ENCODE results near the gene DUS1L. TPM values are rescaled to one million over a fixed set of nuclear protein-coding genes. Genes with fewer than 3 reads are reported as not detected.

The DUS1L gene
- total and polyA plus RNA-seq, 2 donors (not counting 1 experiment from before 2014, with no cell fraction given), result 109 to 241 TPM

DNA sequence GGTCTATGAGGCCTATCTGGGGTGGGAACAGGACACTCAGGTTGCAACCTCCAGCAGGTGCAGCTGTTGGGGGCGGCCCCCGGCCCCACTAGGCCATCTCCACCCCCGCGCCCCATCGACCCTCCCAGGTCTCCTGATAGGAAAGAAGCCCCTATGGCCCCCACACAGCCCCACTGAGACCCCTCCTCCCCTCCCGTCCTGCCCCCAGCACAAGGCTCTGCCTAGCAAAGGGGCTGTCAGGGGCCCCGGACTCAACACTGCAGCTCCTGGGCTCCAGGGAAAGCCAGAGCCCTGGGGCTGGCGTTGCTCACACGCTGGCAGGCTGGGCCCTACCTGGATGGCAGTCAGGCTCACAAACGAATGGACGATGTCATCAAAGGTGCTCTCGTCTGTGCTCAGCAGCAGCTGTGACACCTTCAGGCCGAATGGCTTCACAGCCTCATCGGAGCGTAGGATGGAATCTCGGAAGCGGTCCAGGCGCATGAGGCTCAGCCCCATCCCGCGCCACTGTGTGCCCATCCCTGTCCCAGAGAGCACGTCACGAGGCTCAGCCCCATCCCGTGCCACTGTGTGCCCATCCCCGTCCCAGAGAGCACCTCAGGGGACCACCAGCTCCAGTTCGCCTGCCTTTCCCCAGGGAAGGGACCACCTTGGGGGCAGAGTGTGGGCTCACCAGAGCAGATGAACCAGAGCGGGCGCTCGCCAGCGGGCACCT lies 25.1 kb upstream of the DUS1L start:
- no peak for DNase-seq
- H3K79me2 ChIP-seq (ENCODE audit: control insufficient read depth, insufficient read depth, low read length), result peaks cover 19% of the 10 kb centered on the region
- no peak for ATAC-seq (ENCODE audit: low read depth)
- no peaks in the 10 kb centered on the region for H4K20me1 ChIP-seq (ENCODE audit: control insufficient read depth, insufficient read depth, low read length, poor library complexity, severe bottlenecking)
- no peak overlapping the region for H2AFZ ChIP-seq (ENCODE audit: insufficient read depth, low read depth, low read length, poor library complexity, severe bottlenecking)
- Mint-ChIP-seq H3K4me1 (no peaks in the 10 kb centered on the region), H3K9me3 (ENCODE audit: insufficient read depth) (no peaks in the 10 kb centered on the region), H3K4me3 (no peak overlapping the region), H3K27ac (no peak overlapping the region), H3K27me3 (no peaks in the 10 kb centered on the region)
- no peak overlapping the region for H3K4me2 ChIP-seq (replicated peaks; ENCODE audit: low read depth, low read length, poor library complexity, severe bottlenecking)
- ChIA-PET POLR2A (no interaction called here), CTCF (no interaction called here)
- H3K4me3 ChIP-seq (ENCODE audit: control extremely low read depth in 1 of 5, extremely low read depth in 1 of 5, insufficient read depth in 1 of 5, low read depth in 2 of 5, low read length in 4 of 5), result no peak overlapping the region
- no peaks in the 10 kb centered on the region for H3K9me3 ChIP-seq (ENCODE audit: control extremely low read depth in 1 of 3, control insufficient read depth in 2 of 3, insufficient read depth in 1 of 3, low read length in 2 of 3)
- H3K27ac ChIP-seq (ENCODE audit: low read length in 2 of 2), result no peak overlapping the region
- intact Hi-C loops (cut with micrococcal nuclease), result loop anchor here (10.0 kb wide), 1 partner anchor 124 kb away; the partner anchor contains the start of gene CCDC57
- no peaks in the 10 kb centered on the region for H3K27me3 ChIP-seq (replicated peaks in 1 of 4; ENCODE audit: control extremely low read depth in 1 of 4, control insufficient read depth in 3 of 4, insufficient read depth in 4 of 4, low read length in 3 of 4)
- peaks cover 0 to 73% of the 10 kb centered on the region in 2 experiments for H3K36me3 ChIP-seq (replicated peaks in 1 of 2; ENCODE audit: control extremely low read depth in 1 of 2, control insufficient read depth in 1 of 2, extremely low read depth in 1 of 2, insufficient read depth in 2 of 2, low read length in 1 of 2)
- no peaks in the 10 kb centered on the region for H3K4me1 ChIP-seq (ENCODE audit: control insufficient read depth in 2 of 2, insufficient read depth in 2 of 2, low read length in 2 of 2)
- H3K9ac ChIP-seq (ENCODE audit: low read length), result no peak overlapping the region
- WGBS (ENCODE audit: insufficient coverage), result 97% methylated on average over 25 of the region's 29 CpGs
- TF ChIP-seq, protein P1, sequence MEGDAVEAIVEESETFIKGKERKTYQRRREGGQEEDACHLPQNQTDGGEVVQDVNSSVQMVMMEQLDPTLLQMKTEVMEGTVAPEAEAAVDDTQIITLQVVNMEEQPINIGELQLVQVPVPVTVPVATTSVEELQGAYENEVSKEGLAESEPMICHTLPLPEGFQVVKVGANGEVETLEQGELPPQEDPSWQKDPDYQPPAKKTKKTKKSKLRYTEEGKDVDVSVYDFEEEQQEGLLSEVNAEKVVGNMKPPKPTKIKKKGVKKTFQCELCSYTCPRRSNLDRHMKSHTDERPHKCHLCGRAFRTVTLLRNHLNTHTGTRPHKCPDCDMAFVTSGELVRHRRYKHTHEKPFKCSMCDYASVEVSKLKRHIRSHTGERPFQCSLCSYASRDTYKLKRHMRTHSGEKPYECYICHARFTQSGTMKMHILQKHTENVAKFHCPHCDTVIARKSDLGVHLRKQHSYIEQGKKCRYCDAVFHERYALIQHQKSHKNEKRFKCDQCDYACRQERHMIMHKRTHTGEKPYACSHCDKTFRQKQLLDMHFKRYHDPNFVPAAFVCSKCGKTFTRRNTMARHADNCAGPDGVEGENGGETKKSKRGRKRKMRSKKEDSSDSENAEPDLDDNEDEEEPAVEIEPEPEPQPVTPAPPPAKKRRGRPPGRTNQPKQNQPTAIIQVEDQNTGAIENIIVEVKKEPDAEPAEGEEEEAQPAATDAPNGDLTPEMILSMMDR (IDR thresholded peaks at IDR 0.05), result no peak
- no peak for TF ChIP-seq EZH2 (IDR thresholded peaks at IDR 0.05; ENCODE audit: borderline replicate concordance, insufficient read depth, low read depth, low read length, poor library complexity, severe bottlenecking)

DNA sequence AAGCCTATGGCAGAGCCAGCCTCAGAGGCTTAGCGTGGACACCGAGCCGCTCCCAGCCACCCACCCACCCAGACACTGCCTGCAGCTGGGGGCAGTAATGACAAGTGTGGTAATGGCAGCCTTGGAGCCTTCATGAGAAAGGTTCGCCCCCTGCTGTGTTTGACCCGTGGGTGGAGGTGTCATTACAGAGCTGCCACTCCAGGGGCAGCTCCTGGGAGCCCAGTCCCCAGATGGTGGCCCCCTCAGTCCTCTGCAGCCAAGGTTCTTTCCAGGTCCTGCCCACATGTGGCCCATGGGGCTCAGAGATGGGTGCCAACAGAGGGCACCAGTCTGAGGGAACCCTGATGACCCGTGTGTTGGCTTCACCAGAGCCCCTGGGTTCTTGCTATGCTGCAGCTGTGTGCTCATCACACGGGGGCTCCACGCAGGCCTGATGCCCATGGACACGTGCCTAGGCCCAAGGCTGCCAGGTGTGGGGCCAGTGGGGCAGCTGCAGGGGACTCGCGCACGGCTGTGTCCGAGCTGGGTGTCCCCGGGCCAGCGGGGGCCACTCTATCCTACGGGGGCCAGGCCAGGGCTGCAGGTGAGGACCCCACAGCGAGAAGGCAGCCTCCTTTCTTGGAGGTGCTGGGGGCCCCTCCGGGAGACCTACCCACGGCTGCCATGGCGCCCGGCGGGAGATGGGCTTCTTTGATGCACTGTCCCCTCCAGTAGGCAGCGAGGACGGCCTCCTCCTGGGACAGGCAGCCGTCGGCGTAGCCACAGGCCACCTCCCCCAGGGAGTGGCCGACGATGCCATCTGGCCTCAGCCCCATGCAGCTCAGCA lies 24.3 kb upstream of the DUS1L start:
- CTCF ChIA-PET, result no interaction called here
- Mint-ChIP-seq H3K27ac (no peak overlapping the region), H3K9me3 (ENCODE audit: insufficient read depth) (no peaks in the 10 kb centered on the region), H3K27me3 (no peaks in the 10 kb centered on the region), H3K4me1 (no peaks in the 10 kb centered on the region), H3K4me3 (no peak overlapping the region)
- TF ChIP-seq, protein P1 (IDR thresholded peaks at IDR 0.05), result no peak
- TF ChIP-seq EZH2 (IDR thresholded peaks at IDR 0.05; ENCODE audit: borderline replicate concordance, insufficient read depth, low read depth, low read length, poor library complexity, severe bottlenecking), result no peak
- DNase-seq (no peak), ATAC-seq (ENCODE audit: low read depth) (no peak)
- 94% methylated on average over 26 of the region's 29 CpGs for WGBS (ENCODE audit: insufficient coverage)
- no peaks in the 10 kb centered on the region for H4K20me1 ChIP-seq (ENCODE audit: control insufficient read depth, insufficient read depth, low read length, poor library complexity, severe bottlenecking)
- no peak overlapping the region for H3K9ac ChIP-seq (ENCODE audit: low read length)
- no peak overlapping the region for H3K4me3 ChIP-seq (ENCODE audit: control extremely low read depth in 1 of 5, extremely low read depth in 1 of 5, insufficient read depth in 1 of 5, low read depth in 2 of 5, low read length in 4 of 5)
- no peaks in the 10 kb centered on the region for H3K9me3 ChIP-seq (ENCODE audit: control extremely low read depth in 1 of 3, control insufficient read depth in 2 of 3, insufficient read depth in 1 of 3, low read length in 2 of 3)
- no peak overlapping the region for H3K27ac ChIP-seq (ENCODE audit: low read length in 2 of 2)
- H3K4me2 ChIP-seq (replicated peaks; ENCODE audit: low read depth, low read length, poor library complexity, severe bottlenecking), result no peak overlapping the region
- H3K4me1 ChIP-seq (ENCODE audit: control insufficient read depth in 2 of 2, insufficient read depth in 2 of 2, low read length in 2 of 2), result no peaks in the 10 kb centered on the region
- no peaks in the 10 kb centered on the region for H3K27me3 ChIP-seq (replicated peaks in 1 of 4; ENCODE audit: control extremely low read depth in 1 of 4, control insufficient read depth in 3 of 4, insufficient read depth in 4 of 4, low read length in 3 of 4)
- H3K36me3 ChIP-seq (replicated peaks in 1 of 2; ENCODE audit: control extremely low read depth in 1 of 2, control insufficient read depth in 1 of 2, extremely low read depth in 1 of 2, insufficient read depth in 2 of 2, low read length in 1 of 2), result peaks cover 0 to 69% of the 10 kb centered on the region in 2 experiments
- POLR2A ChIA-PET, result no interaction called here
- peaks cover 11% of the 10 kb centered on the region for H3K79me2 ChIP-seq (ENCODE audit: control insufficient read depth, insufficient read depth, low read length)
- intact Hi-C loops (cut with micrococcal nuclease), result loop anchor here (10.0 kb wide), 1 partner anchor 125 kb away; the partner anchor contains the start of gene CCDC57
- H2AFZ ChIP-seq (ENCODE audit: insufficient read depth, low read depth, low read length, poor library complexity, severe bottlenecking), result no peak overlapping the region
